Keratinocyte (primary cell): ENCODE measurements around the gene ACTL9. TPM values are rescaled to one million over a fixed set of nuclear protein-coding genes. Genes with fewer than 3 reads are reported as not detected.

Source experiments
- DNase-seq: peaks from one replicate; pipeline ENCODE4 v3.0.0-alpha.2; 2011; ENCODE audit warnings: low read depth, missing footprints, low spot score
- FAIRE-seq: peaks from 2 replicates; lab custom pipeline; 2011; peaks lifted over from hg19 to GRCh38; lab: Jason Lieb, UNC
- H2AFZ ChIP-seq: 2 replicates; pipeline ENCODE4 v1.6.0; 2012; ENCODE audit warnings: low read length, control low read depth, inconsistent platforms; ENCODE audit not compliant: control insufficient read depth
- H3K27ac ChIP-seq: 2 replicates; pipeline ENCODE4 v1.5.1; 2011; ENCODE audit warnings: low read length; ENCODE audit not compliant: control insufficient read depth, insufficient read depth
- H3K27me3 ChIP-seq: 3 replicates; pipeline ENCODE4 v1.6.0; 2011; ENCODE audit warnings: low read length; ENCODE audit not compliant: control insufficient read depth, insufficient read depth; ENCODE audit errors: extremely low read depth
- H3K36me3 ChIP-seq, 2 experiments: 2 replicates in 1 of 2; 3 replicates in 1 of 2; pipeline ENCODE4 v1.5.1; 2011; ENCODE audit warnings: low read length in 2 of 2, mild to moderate bottlenecking in 1 of 2; ENCODE audit not compliant: control insufficient read depth in 2 of 2, insufficient read depth in 2 of 2; ENCODE audit errors: extremely low read depth in 1 of 2
- H3K4me1 ChIP-seq: 3 replicates; pipeline ENCODE4 v1.5.1; 2011; ENCODE audit warnings: low read length; ENCODE audit not compliant: control insufficient read depth, insufficient read depth; ENCODE audit errors: extremely low read depth
- H3K4me2 ChIP-seq: 3 replicates; pipeline ENCODE4 v1.6.0; 2011; ENCODE audit warnings: low read depth, low read length; ENCODE audit not compliant: control insufficient read depth, insufficient read depth; ENCODE audit errors: extremely low read depth
- H3K4me3 ChIP-seq, 3 experiments: fragments of 200-600 bp in 1 of 3; sonication (generic) in 1 of 3; 2 replicates in 2 of 3; 3 replicates in 1 of 3; pipeline ENCODE4 v1.5.1; 2011 to 2016; ENCODE audit warnings: low read length in 3 of 3, mild to moderate bottlenecking in 3 of 3, control low read depth in 2 of 3, inconsistent platforms in 1 of 3, low read depth in 1 of 3, mixed read lengths in 1 of 3, mixed run types in 1 of 3, moderate library complexity in 1 of 3; ENCODE audit not compliant: control insufficient read depth in 2 of 3, insufficient read depth in 2 of 3; ENCODE audit errors: extremely low read depth in 1 of 3
- H3K79me2 ChIP-seq: 2 replicates; pipeline ENCODE4 v1.6.0; 2012; ENCODE audit warnings: low read length; ENCODE audit not compliant: control insufficient read depth, insufficient read depth
- H3K9ac ChIP-seq: 3 replicates; pipeline ENCODE4 v1.6.0; 2011; ENCODE audit warnings: low read length; ENCODE audit not compliant: control insufficient read depth, insufficient read depth; ENCODE audit errors: extremely low read depth
- H3K9me1 ChIP-seq: 3 replicates; pipeline ENCODE4 v1.6.0; 2011; ENCODE audit warnings: low read length; ENCODE audit not compliant: control insufficient read depth, insufficient read depth; ENCODE audit errors: extremely low read depth
- H3K9me3 ChIP-seq: 2 replicates; pipeline ENCODE4 v1.5.1; 2012; ENCODE audit warnings: low read depth, low read length; ENCODE audit not compliant: control insufficient read depth
- H4K20me1 ChIP-seq: 3 replicates; pipeline ENCODE4 v1.6.0; 2011; ENCODE audit warnings: low read length; ENCODE audit not compliant: control insufficient read depth, insufficient read depth; ENCODE audit errors: extremely low read depth
- CTCF ChIP-seq, 3 experiments: IDR thresholded peaks in 1 of 3; conservative IDR thresholded peaks in 1 of 3; optimal IDR thresholded peaks in 1 of 3; 2 replicates in 2 of 3; 3 replicates in 1 of 3; pipeline versions ENCODE3 to v1.5.1; 2011; ENCODE audit warnings: low read length in 3 of 3, mild to moderate bottlenecking in 3 of 3, moderate library complexity in 2 of 3, control low read depth in 1 of 3, inconsistent platforms in 1 of 3; ENCODE audit not compliant: insufficient read depth in 2 of 3; ENCODE audit errors: extremely low read depth in 1 of 3
- EZH2 ChIP-seq: IDR thresholded peaks from one replicate; pipeline ENCODE4 v1.6.1; 2012; ENCODE audit warnings: inconsistent platforms, mild to moderate bottlenecking, low read length, moderate library complexity
- dilution Hi-C: fragments of 300-500 bp; cut with MboI; formaldehyde crosslinking; loops from one replicate; pipeline ENCODE4 v1.7.0; 2020; ENCODE audit warnings: low sequenced_read_pairs; ENCODE audit not compliant: extremely low pct_ligation_motif_present
- polyA plus RNA-seq, 5 experiments: library from polyadenylated mRNA; depleted of rRNA in 3 of 5; stranded (reverse) in 3 of 5; stranded (forward) in 1 of 5; unstranded in 1 of 5; fragments of >200 nt; gene quantifications; 1 replicate in 1 of 5; 2 replicates in 3 of 5; 3 replicates in 1 of 5; pipeline versions ENCODE4 v1.2.1 to v1.2.3, GENCODE V29; 2011 to 2012; ENCODE audit warnings: missing spikeins in 2 of 5, low read depth in 1 of 5, low replicate concordance in 1 of 5

Gene ACTL9
- polyA plus RNA-seq, 1 donor (not counting 4 experiments of a cell fraction or from before 2014, with no cell fraction given), result not detected

DNA sequence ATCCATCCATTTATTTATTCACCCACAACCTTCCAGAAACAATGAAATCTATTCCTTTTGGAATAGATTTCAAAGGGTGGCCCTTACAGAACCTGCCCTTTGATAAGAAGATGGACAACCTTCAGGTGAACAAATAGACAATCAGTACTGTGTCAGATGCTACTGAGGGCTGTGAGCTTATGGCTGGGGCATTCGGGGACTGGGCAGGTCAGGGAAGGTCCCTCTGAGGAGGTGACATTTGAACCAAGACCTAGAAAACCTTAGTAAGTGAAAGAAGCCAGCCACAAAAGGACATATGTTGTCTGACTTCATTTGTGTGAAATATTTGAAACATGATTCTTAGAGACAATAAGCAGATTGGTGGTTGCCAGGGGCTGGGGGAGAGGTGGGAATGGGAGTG lies 15.7 kb downstream of the ACTL9 start:
- TF ChIP-seq EZH2 (no peak), CTCF (optimal IDR thresholded peaks at IDR 0.05 in 1 of 3, IDR thresholded peaks at IDR 0.05 in 1 of 3, conservative IDR thresholded peaks at IDR 0.05 in 1 of 3; ENCODE audit: extremely low read depth in 1 of 3, insufficient read depth in 2 of 3, low read length in 3 of 3) (no peak)
- no peak for DNase-seq
- Histone ChIP-seq H4K20me1 (no peaks in the 10 kb centered on the region), H3K36me3 (no peaks in the 10 kb centered on the region), H2AFZ (no peak overlapping the region), H3K4me3 (no peak overlapping the region), H3K79me2 (no peaks in the 10 kb centered on the region), H3K9ac (no peak overlapping the region), H3K27ac (no peak overlapping the region), H3K9me3 (peaks cover 2% of the 10 kb centered on the region), H3K27me3 (no peaks in the 10 kb centered on the region), H3K9me1 (no peaks in the 10 kb centered on the region), H3K4me2 (no peak overlapping the region), H3K4me1 (no peaks in the 10 kb centered on the region)
- dilution Hi-C loops, result no loop called here
- no peak for FAIRE-seq

DNA sequence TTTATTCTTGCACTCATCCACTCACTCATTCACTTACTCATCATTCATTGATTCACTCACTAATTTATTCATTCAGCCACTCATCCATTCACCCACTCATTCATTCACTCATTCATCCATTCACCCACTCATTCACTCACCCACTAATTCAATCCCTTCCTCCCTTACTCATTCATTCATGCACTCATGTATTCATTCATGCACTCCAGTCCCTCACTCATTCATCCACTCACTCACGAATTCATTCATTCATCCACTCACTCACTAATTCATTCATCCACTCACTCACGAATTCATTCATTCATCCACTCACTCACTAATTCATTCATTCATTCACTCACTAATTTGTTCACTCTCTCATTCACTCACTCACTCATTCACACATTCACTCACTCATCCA lies 16.1 kb downstream of the ACTL9 start:
- dilution Hi-C loops, result no loop called here
- no peak for TF ChIP-seq CTCF (optimal IDR thresholded peaks at IDR 0.05 in 1 of 3, IDR thresholded peaks at IDR 0.05 in 1 of 3, conservative IDR thresholded peaks at IDR 0.05 in 1 of 3; ENCODE audit: extremely low read depth in 1 of 3, insufficient read depth in 2 of 3, low read length in 3 of 3)
- TF ChIP-seq EZH2, result no peak

More for the DNA sequence above, 16.1 kb downstream of the ACTL9 start:
- no peaks in the 10 kb centered on the region for H3K79me2 ChIP-seq
- H3K4me3 ChIP-seq, result no peak overlapping the region
- no peaks in the 10 kb centered on the region for H3K27me3 ChIP-seq
- no peak overlapping the region for H2AFZ ChIP-seq
- no peak overlapping the region for H3K9ac ChIP-seq
- peaks cover 2% of the 10 kb centered on the region for H3K9me3 ChIP-seq
- DNase-seq (no peak), FAIRE-seq (no peak)
- no peak overlapping the region for H3K27ac ChIP-seq
- H3K9me1 ChIP-seq, result no peaks in the 10 kb centered on the region
- no peaks in the 10 kb centered on the region for H3K36me3 ChIP-seq
- no peaks in the 10 kb centered on the region for H4K20me1 ChIP-seq
- no peak overlapping the region for H3K4me2 ChIP-seq
- no peaks in the 10 kb centered on the region for H3K4me1 ChIP-seq
